Spinal cord (tissue), 10 donors: ENCODE results near the gene LCN15. TPM values are rescaled to one million over a fixed set of nuclear protein-coding genes. Genes with fewer than 3 reads are reported as not detected.

Experiments
- DNase-seq, 6 donors: peaks; one replicate each; pipeline versions ENCODE4 v3.0.0 to v3.0.0-alpha.2; 2013 to 2015; ENCODE audit warnings: low spot score in 6 of 6, low read depth in 4 of 6
- H3K27ac ChIP-seq: one replicate; pipeline ENCODE4 v1.5.1; 2013; ENCODE audit warnings: low read depth, low read length, control low read depth
- H3K27me3 ChIP-seq: one replicate; pipeline ENCODE4 v1.6.1; 2013; ENCODE audit warnings: low read length; ENCODE audit not compliant: control insufficient read depth, insufficient read depth
- H3K36me3 ChIP-seq: one replicate; pipeline ENCODE4 v1.6.1; 2013; ENCODE audit warnings: low read length; ENCODE audit not compliant: control insufficient read depth, insufficient read depth
- H3K4me1 ChIP-seq: one replicate; pipeline ENCODE4 v1.6.1; 2013; ENCODE audit warnings: low read length; ENCODE audit not compliant: control insufficient read depth, insufficient read depth
- H3K4me3 ChIP-seq: one replicate; pipeline ENCODE4 v1.5.1; 2013; ENCODE audit warnings: low read depth, low read length, control low read depth
- H3K9me3 ChIP-seq: one replicate; pipeline ENCODE4 v1.6.1; 2013; ENCODE audit warnings: low read length; ENCODE audit not compliant: control insufficient read depth, insufficient read depth
- WGBS: methylation state at CpG from one replicate; pipeline ENCODE4 v1.1.5; 2013; ENCODE audit warnings: missing lambda C conversion rate; ENCODE audit not compliant: insufficient coverage; 5-methylcytosine and 5-hydroxymethylcytosine counted together
- polyA plus RNA-seq, 2 donors: library from polyadenylated mRNA; unstranded; fragments of 120-200 nt; gene quantifications; one replicate each; pipeline ENCODE4 v1.2.1, GENCODE V29; 2013; ENCODE audit not compliant: insufficient read length in 2 of 2
- total RNA-seq, 2 donors: library from RNA; depleted of rRNA in 1 of 2; stranded (reverse); fragments of 120-200 nt in 1 of 2; fragments of >200 nt in 1 of 2; gene quantifications; one replicate each; pipeline versions ENCODE4 v1.2.3 to v1.2.4, GENCODE V29; 2013 to 2014
- donor health status: healthy.

LCN15 gene
- total and polyA plus RNA-seq, 4 donors = 0.14 TPM; not detected in 3

DNA sequence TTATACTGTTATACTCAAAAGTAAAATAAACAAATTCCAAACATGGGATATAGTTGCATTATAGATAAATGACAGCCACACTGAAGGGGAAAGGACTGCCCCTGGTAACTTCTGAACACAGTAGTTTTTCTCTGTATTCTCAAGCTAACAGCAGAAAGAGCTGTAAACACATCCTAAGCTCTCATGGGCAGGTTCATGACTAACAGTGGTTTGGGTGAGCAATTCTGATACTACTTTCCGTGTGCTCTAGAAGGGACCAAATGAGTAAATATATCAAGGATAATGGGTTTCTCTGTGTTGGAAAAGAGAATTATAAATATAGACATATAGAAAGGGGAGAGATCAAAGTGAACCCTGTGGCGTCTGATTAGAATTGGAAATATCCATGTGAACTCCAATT lies 13.8 kb downstream of the LCN15 start:
- no peaks in the 10 kb centered on the region for H3K27me3 ChIP-seq
- H3K36me3 ChIP-seq = peaks cover 3% of the 10 kb centered on the region
- DNase-seq = peak in 1 of 6 donors; percentile 10
- peaks cover 8% of the 10 kb centered on the region for H3K4me1 ChIP-seq
- H3K9me3 ChIP-seq = peaks cover under 1% of the 10 kb centered on the region
- WGBS = 55% methylated on average over 1 of the region's 2 CpGs
- H3K4me3 ChIP-seq = no peak overlapping the region
- H3K27ac ChIP-seq = no peak overlapping the region

DNA sequence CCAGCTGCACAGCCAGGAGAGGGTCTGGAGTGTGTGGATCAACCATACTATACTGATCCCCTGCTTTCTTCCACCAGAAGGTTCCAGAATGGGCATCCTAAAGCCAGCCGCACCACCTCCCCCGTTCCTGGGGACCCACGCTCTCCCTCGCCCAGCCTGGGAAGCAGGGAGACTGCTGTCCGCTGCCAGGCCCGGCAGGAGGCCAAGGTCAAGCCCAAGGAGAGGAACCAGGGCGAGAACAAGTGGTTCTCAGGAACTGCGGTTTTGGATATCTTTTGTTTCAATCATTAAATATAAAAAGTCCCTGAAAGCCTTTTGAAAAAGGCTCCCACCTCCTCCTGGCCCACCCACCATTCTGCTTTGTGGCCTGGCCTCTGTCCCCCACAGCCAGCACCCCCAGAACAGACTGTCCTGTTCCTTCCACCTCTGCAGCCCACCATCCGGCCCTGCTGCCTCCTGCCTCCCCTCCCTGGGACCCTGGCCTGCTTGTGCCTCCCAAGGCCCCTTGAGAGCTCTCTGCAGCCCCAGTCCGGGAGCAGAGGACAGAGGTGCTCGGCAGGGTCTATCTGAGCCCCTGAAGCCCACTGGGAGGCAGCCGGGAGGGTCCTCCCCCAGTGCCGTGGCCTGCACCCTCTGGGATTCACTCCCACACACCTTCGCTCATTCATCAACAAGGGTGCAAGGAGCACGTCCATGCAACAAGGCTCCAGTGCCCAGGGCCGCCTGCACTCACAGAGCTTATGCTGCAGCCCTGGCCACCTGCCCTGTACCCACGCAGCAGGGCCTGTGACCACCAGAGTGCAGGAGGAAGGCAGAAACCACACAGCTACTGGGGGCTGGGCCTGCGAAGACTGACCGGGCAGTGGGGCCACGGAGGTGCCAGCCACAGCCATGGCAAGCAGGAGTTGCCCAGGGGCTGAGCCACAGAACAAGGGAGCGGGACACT lies 15.4 kb downstream of the LCN15 start:
- WGBS = 81% methylated on average over 18 of the region's 21 CpGs
- no peak for DNase-seq
- no peaks in the 10 kb centered on the region for H3K9me3 ChIP-seq
- no peak overlapping the region for H3K27ac ChIP-seq
- no peaks in the 10 kb centered on the region for H3K27me3 ChIP-seq
- peaks cover 3% of the 10 kb centered on the region for H3K36me3 ChIP-seq
- peaks cover 8% of the 10 kb centered on the region for H3K4me1 ChIP-seq
- no peak overlapping the region for H3K4me3 ChIP-seq

DNA sequence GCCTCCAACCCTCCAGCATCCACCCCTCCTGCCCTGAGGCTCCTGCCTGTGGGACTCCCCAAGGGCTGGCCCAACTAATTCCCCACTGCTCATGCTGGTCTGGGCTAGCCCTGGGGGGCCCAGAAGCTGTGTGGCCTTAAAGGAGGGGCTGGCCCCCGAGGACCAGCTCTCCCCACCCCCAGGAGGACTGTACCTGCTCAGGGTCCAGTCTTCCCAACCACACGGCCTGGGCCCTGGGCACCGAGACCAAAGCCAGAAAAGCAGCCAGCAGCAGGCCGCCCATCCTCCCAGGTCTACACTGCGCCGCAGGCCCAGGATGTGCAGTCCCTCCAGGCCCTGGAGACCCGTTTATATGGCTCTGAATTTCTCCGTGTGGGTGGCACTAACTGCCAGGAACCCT lies 16.1 kb downstream of the LCN15 start, which contains the start of gene LCN6:
Gene LCN6, minus strand, starts transcription at position 325 of the 400 bp plus-strand sequence. Its CDS starts 42 bp downstream, at position 283.
- DNase-seq = no peak
- H3K9me3 ChIP-seq = no peaks in the 10 kb centered on the region
- no peak within 1 kb of the TSS for H3K4me3 ChIP-seq
- no peaks in the 10 kb centered on the region for H3K27me3 ChIP-seq
- H3K36me3 ChIP-seq = peaks cover 3% of the 10 kb centered on the region
- H3K27ac ChIP-seq = no peak within 1 kb of the TSS
- peaks cover 8% of the 10 kb centered on the region for H3K4me1 ChIP-seq
- WGBS = 65% methylated on average over 7 of the region's 8 CpGs

DNA sequence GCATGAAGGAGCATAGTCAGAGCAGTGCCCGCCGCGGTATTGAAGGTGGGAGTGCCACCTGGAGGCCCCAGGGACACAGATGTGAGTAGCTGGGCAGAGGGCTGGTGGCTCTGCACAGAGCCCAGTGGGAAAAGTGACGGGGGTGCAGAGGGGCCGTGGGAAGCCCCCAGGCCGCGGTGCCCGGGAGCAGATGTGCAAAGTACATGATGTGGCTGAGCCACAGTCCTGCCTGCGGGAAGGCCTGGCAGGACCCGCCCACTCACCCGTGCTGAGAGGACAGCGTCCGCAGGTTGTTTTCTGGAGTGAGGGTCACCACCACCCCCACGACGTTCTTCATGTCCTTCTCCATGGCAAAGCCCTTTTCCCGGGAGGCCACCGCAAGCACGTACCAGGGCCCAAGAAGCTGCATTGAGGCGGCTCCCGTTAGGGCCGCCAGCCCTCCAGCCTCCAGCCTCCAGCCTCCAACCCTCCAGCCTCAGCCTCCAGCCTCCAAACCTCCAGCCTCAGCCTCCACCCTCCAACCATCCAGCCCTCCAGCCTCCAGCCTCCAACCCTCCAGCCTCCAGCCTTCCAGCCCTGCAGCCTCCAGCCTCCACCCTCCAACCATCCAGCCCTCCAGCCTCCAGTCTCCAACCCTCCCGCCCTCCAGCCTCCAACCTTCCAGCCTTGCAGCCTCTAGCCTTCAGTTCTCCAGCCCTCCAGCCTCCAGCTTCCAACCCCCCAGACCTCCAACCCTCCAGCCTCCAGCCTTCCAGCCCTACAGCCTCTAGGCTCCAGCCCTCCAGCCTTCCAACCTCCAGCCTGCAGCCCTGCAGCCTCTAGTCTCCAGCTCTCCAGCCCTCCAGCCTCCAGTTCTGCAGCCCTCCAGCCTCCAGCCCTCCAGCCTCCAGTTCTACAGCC lies 16.9 kb downstream of the LCN15 start:
- 85% methylated on average over 22 of the region's 22 CpGs for WGBS
- H3K4me1 ChIP-seq = peaks cover 11% of the 10 kb centered on the region
- no peak for DNase-seq
- no peak overlapping the region for H3K27ac ChIP-seq
- no peak overlapping the region for H3K4me3 ChIP-seq
- peaks cover 6% of the 10 kb centered on the region for H3K27me3 ChIP-seq
- H3K9me3 ChIP-seq = no peaks in the 10 kb centered on the region
- peaks cover 3% of the 10 kb centered on the region for H3K36me3 ChIP-seq

DNA sequence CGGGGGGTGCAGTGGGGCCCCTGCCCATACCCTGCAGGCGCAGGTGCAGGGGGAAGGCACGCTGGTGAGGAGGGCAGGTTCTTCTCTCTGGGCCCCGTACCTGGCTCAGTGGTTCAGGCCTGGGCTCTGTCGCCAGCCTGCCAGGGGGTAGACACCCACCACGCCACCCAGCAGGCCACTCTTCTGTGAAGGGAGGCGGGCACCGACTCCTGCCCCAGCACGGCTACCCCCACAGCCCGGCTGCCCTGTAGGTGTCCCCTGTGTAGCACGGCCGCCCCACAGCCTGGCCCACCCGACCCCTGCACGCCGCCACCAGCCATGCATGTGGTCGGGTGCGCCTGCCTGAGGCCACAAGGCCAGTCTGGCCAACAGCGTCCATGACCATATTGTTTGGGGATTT lies 17.7 kb downstream of the LCN15 start:
- Histone ChIP-seq H3K36me3 (peaks cover 3% of the 10 kb centered on the region), H3K9me3 (no peaks in the 10 kb centered on the region), H3K27me3 (peaks cover 14% of the 10 kb centered on the region), H3K4me1 (peaks cover 19% of the 10 kb centered on the region), H3K4me3 (no peak overlapping the region), H3K27ac (no peak overlapping the region)
- 90% methylated on average over 13 of the region's 18 CpGs for whole genome bisulfite sequencing
- DNase-seq = no peak

DNA sequence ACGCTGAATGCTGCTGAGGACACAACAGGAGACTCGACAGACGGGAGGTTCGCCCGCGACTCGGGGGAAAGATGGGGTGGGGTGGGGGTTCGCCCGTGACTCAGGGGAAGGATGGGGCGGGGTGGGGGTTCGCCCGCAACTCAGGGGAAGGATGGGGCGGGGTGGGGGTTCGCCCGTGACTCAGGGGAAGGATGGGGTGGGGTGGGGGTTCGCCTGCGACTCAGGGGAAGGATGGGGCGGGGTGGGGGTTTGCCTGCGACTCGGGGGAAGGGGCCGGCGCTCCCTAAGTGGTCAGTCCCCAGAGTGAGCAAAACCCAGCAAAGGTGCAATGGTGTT lies 18.2 kb downstream of the LCN15 start:
- no peak for DNase-seq
- Histone ChIP-seq H3K9me3 (no peaks in the 10 kb centered on the region), H3K4me3 (no peak overlapping the region), H3K36me3 (peaks cover 3% of the 10 kb centered on the region), H3K4me1 (peaks cover 24% of the 10 kb centered on the region), H3K27ac (no peak overlapping the region), H3K27me3 (peaks cover 18% of the 10 kb centered on the region)
- 96% methylated on average over 4 of the region's 22 CpGs for WGBS

DNA sequence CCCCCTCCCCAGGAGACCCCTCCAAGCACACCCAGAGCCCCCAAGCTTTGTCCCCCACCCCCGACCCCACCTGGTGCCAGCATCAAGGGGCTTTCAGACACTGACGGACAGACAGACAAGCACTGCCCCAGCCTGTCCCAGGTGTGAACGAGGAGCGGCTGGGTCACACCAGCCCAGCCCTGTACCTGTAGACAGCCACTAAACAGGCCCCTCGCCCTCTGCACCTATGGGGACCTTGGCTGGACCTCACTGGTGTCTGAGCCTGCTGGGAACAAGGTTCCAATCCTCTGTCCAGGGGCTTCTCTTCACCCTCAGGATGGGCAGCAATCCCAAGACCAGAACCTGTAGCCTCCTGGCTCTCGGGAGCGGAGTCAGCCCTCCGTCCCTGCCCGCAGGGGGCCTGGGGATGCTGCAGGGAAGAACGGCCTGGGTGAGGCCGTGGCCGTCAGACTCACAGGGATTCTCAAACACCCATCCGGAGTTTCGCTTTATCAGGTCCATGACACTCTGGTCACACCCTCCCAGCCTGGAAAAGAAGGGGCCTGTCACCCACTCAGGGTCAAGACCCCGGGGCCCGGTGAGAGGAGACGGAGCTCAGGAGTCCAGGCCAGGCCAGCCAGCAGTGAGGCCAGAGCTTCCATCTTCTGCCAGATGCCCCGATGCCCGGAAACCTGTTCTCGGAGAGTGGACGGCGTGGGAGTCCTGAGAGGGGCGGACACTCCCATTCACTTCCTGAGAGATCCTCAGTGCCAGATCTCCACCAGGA lies 18.7 kb downstream of the LCN15 start:
- H3K4me3 ChIP-seq = no peak overlapping the region
- H3K27me3 ChIP-seq = peaks cover 23% of the 10 kb centered on the region
- peaks cover 29% of the 10 kb centered on the region for H3K4me1 ChIP-seq
- peaks cover 3% of the 10 kb centered on the region for H3K36me3 ChIP-seq
- 80% methylated on average over 22 of the region's 23 CpGs for WGBS
- DNase-seq = no peak
- no peaks in the 10 kb centered on the region for H3K9me3 ChIP-seq
- no peak overlapping the region for H3K27ac ChIP-seq

DNA sequence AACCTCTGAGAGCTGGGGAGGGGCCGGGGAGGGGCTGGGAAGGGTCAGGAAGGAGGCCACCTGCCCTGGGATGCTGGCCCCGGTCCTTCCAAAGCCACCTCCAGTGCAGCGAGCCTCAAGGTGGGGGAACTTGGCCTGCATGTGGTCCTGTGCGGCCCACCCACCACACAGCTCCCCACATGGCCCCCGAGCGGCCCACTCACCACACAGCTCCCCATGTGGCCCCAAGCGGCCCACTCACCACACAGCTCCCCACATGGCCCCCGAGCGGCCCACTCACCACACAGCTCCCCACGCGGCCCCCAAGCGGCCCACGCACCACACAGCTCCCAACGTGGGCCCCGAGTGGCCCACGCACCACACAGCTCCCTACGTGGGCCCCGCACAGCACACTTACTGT lies 19.5 kb downstream of the LCN15 start:
- peaks cover 23% of the 10 kb centered on the region for H3K27me3 ChIP-seq
- WGBS = 89% methylated on average over 14 of the region's 18 CpGs
- H3K4me3 ChIP-seq = no peak overlapping the region
- H3K27ac ChIP-seq = no peak overlapping the region
- peaks cover 3% of the 10 kb centered on the region for H3K36me3 ChIP-seq
- no peak for DNase-seq
- no peaks in the 10 kb centered on the region for H3K9me3 ChIP-seq
- H3K4me1 ChIP-seq = peaks cover 29% of the 10 kb centered on the region

DNA sequence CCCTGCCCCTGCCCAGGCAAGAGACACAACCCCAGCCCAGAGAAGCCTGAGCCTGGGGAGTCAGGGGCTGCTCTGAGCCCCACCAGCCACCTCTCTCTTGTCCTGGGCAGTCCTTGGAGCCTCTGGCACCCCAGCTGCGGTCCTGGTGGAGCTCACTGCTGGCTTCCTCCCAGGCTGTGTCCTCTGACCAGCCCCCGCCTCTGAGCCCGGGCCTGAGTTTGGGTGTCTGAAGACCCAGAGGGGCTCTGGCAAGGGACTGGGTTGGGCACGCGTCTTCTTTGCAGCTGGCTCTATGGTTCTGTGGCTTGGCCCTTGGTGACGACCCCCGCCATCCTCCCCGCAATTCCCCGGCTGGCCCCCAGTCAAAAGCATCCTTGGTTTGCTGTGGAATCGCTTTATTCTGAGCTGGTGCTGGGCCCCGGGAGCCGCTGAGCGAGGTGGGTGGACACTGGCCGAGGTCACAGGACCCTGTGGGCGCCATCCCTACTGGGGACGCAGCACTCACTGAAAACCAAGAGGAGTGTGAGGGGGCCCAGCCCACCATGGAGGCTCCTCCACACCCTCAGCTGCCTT lies 20.6 kb downstream of the LCN15 start:
- Histone ChIP-seq H3K27me3 (peaks cover 23% of the 10 kb centered on the region), H3K36me3 (peaks cover 3% of the 10 kb centered on the region), H3K9me3 (no peaks in the 10 kb centered on the region), H3K4me3 (no peak overlapping the region), H3K27ac (no peak overlapping the region), H3K4me1 (peaks cover 28% of the 10 kb centered on the region)
- DNase-seq = no peak
- WGBS = 74% methylated on average over 16 of the region's 16 CpGs
